ENCODE results near the gene DSP. TPM values are rescaled to one million over a fixed set of nuclear protein-coding genes. Genes with fewer than 3 reads are reported as not detected.

Gene DSP
- total and polyA plus RNA-seq, 2 of the 13 experiments (the other 11 are each of a cell fraction or from before 2014, with no cell fraction given), result 89.8 to 117 TPM

DNA sequence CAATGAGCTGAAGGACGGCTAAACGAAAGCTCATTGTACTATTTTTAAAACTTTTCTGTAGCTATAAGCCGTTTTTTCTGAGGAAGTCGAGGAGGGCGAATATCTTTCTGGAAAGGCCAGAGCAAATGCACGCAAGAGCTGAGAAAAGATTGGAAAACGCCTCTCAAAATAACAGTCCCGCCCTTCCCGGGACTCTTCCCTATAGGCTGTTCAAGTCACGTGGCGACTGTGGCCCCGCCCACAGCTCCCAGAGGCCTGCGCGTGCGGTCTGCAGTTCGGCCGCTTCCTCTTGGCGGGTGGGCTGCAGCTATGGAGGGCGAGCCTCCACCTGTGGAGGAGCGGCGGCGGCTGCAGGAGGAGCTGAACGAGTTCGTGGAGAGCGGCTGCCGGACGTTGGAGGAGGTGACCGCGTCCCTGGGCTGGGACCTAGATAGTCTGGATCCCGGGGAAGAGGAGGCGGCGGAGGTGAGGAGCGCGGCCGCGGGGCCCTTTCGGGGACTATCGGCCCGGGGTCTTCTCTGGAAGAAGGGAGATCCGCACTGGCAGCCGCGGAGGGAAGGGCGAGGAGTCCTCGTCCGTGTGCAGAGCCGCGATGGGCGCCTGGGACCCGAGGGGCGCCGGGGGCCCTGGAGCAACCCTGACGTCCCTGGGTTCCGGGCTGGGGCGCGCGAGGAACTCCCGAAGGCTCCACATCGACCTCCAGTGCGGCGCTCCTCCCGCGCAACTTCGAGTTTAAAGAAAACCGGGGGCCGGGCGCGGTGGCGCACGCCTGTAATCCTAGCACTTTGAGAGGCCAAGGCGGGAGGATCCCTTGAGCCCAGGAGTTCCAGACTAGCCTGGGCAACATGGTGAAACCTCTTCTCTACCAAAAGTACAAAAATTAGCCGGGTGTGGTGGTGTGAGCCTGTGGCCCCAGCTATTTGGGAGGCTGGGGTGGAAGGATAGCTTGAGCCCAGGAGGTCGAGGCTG, 48.8 kb downstream of the DSP start, which contains the start of gene SNRNP48 (continued):
- TF ChIP-seq, protein P1, sequence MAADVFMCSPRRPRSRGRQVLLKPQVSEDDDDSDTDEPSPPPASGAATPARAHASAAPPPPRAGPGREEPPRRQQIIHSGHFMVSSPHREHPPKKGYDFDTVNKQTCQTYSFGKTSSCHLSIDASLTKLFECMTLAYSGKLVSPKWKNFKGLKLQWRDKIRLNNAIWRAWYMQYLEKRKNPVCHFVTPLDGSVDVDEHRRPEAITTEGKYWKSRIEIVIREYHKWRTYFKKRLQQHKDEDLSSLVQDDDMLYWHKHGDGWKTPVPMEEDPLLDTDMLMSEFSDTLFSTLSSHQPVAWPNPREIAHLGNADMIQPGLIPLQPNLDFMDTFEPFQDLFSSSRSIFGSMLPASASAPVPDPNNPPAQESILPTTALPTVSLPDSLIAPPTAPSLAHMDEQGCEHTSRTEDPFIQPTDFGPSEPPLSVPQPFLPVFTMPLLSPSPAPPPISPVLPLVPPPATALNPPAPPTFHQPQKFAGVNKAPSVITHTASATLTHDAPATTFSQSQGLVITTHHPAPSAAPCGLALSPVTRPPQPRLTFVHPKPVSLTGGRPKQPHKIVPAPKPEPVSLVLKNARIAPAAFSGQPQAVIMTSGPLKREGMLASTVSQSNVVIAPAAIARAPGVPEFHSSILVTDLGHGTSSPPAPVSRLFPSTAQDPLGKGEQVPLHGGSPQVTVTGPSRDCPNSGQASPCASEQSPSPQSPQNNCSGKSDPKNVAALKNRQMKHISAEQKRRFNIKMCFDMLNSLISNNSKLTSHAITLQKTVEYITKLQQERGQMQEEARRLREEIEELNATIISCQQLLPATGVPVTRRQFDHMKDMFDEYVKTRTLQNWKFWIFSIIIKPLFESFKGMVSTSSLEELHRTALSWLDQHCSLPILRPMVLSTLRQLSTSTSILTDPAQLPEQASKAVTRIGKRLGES (CRISPR knock-in tag; IDR thresholded peaks at IDR 0.05; ENCODE audit: borderline replicate concordance), result no peak
- TF ChIP-seq TOE1 (CRISPR knock-in tag; IDR thresholded peaks at IDR 0.05), result peak; percentile 92; the same call in 1 of the 2 replicates
- no peak for TF ChIP-seq ZNF432 (CRISPR knock-in tag; IDR thresholded peaks at IDR 0.05; ENCODE audit: borderline replicate concordance)
- TF ChIP-seq PAWR (CRISPR knock-in tag; IDR thresholded peaks at IDR 0.05; ENCODE audit: borderline replicate concordance), result 0 out of 2 replicates have a peak, but pooled peaks have one; percentile 15
- TF ChIP-seq ZNF230 (CRISPR knock-in tag; IDR thresholded peaks at IDR 0.05), result peak; percentile 98
- TF ChIP-seq RBAK (CRISPR knock-in tag; IDR thresholded peaks at IDR 0.05), result 0 out of 2 replicates have a peak, but pooled peaks have one; percentile 28
- no peak for TF ChIP-seq ZNF180 (CRISPR knock-in tag; IDR thresholded peaks at IDR 0.05; ENCODE audit: borderline replicate concordance, low read depth)
- TF ChIP-seq ETV6 (CRISPR knock-in tag; conservative IDR thresholded peaks at IDR 0.05), result peak; percentile 37; the same call in 1 of the 2 replicates
- peak; percentile 93 for TF ChIP-seq NFYB (CRISPR knock-in tag; IDR thresholded peaks at IDR 0.05)
- TF ChIP-seq HDAC2 (CRISPR knock-in tag; IDR thresholded peaks at IDR 0.05), result peak; percentile 68
- peak; percentile 49; the same call in 1 of the 2 replicates for TF ChIP-seq SP2 (CRISPR knock-in tag; IDR thresholded peaks at IDR 0.05)
- 0 out of 2 replicates have a peak, but pooled peaks have one; percentile 42 for TF ChIP-seq SIX4 (CRISPR knock-in tag; IDR thresholded peaks at IDR 0.05)
- no peak for TF ChIP-seq NBN (conservative IDR thresholded peaks at IDR 0.05)
- TF ChIP-seq, protein P2, sequence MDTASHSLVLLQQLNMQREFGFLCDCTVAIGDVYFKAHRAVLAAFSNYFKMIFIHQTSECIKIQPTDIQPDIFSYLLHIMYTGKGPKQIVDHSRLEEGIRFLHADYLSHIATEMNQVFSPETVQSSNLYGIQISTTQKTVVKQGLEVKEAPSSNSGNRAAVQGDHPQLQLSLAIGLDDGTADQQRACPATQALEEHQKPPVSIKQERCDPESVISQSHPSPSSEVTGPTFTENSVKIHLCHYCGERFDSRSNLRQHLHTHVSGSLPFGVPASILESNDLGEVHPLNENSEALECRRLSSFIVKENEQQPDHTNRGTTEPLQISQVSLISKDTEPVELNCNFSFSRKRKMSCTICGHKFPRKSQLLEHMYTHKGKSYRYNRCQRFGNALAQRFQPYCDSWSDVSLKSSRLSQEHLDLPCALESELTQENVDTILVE (CRISPR knock-in tag; IDR thresholded peaks at IDR 0.05), result peak; percentile 65; the same call in 1 of the 2 replicates
- TF ChIP-seq TEAD3 (CRISPR knock-in tag; optimal IDR thresholded peaks at IDR 0.05; ENCODE audit: borderline replicate concordance), result peak; percentile 57
- TF ChIP-seq ZNF550 (CRISPR knock-in tag; IDR thresholded peaks at IDR 0.05; ENCODE audit: borderline replicate concordance), result no peak
- no peak for TF ChIP-seq ATF7 (IDR thresholded peaks at IDR 0.05)
- TF ChIP-seq ATF7 (CRISPR knock-in tag; IDR thresholded peaks at IDR 0.05), result peak; percentile 77; the same call in 1 of the 2 replicates
- TF ChIP-seq FOXP1 (IDR thresholded peaks at IDR 0.05), result no peak
- TF ChIP-seq FOXP1 (CRISPR knock-in tag; IDR thresholded peaks at IDR 0.05), result no peak
- TF ChIP-seq ZNF33B (CRISPR knock-in tag; IDR thresholded peaks at IDR 0.05), result peak; percentile 38; the same call in 1 of the 2 replicates
- TF ChIP-seq ZNF720 (CRISPR knock-in tag; IDR thresholded peaks at IDR 0.05), result no peak
- no peak for TF ChIP-seq HOXA9 (CRISPR knock-in tag; IDR thresholded peaks at IDR 0.05; ENCODE audit: borderline replicate concordance)
- 0 out of 2 replicates have a peak, but pooled peaks have one; percentile 27 for TF ChIP-seq CEBPG (CRISPR knock-in tag; IDR thresholded peaks at IDR 0.05)
- TF ChIP-seq ELF1 (CRISPR knock-in tag; IDR thresholded peaks at IDR 0.05), result peak; percentile 85
